ENCODE results near the gene PHF19. TPM values are rescaled to one million over a fixed set of nuclear protein-coding genes. Genes with fewer than 3 reads are reported as not detected.

Gene PHF19
- total RNA-seq, 6 experiments from 2014 or later = 49.1 to 83.4 (median 75.7) TPM

DNA sequence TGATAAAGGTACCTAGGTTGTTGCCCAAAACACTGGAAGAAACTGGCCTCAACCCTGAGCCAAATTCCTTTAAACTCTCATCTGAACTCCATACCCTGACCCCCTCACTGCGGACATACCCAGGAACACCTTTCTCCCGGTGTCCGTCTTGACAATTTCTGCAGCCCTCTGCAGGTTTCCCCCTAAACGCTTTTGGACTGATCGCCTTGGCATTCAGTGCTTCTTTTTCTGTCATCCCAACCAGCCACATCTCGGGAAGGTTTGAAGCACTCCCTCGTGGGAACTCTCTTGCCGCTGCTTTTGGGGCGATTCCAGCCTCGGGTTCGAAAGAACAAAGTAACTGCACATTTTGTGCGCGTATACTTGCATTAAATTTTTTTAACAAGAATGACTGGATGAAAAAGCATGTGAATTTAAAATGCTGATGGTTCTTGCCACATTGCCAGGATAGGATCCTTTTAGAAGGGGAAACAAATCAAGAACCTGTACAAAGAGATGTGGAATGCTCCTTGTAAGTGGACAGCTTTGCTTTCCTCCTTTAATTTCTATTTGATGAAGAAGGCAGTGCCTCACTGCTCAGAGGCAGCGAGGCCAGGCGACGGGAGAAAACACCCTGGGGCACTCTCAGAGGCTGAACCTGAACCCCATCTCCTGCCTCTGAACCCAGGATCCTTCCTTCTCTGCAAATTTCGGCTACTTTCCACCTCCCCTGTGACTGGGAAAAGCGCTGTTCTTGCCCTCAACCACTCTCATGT is 34.9 kb downstream of the PHF19 start:
- H3K36me3 Mint-ChIP-seq (ENCODE audit: low read depth) = peaks cover 26% of the 10 kb centered on the region
- peak overlapping the region; percentile 97 for H3K27ac Mint-ChIP-seq
- H3K9me3 Mint-ChIP-seq = no peaks in the 10 kb centered on the region; the same call in 1 of the 2 replicates
- H3K4me3 Mint-ChIP-seq = peak overlapping the region; percentile 99
- TF ChIP-seq CTCF (IDR thresholded peaks at IDR 0.05) = no peak
- DNase-seq = no peak
- no peaks in the 10 kb centered on the region; the same call in 1 of the 2 replicates for H3K27me3 Mint-ChIP-seq (ENCODE audit: insufficient read depth)
- peaks cover 59% of the 10 kb centered on the region for H3K4me1 Mint-ChIP-seq (ENCODE audit: low read depth)

GRCh38 chr9:120839146-120839545 is 37.8 kb downstream of the PHF19 start:
- no peak for TF ChIP-seq CTCF (IDR thresholded peaks at IDR 0.05)
- H3K4me3 Mint-ChIP-seq = peak overlapping the region; percentile 15; the same call in 1 of the 2 replicates
- no peaks in the 10 kb centered on the region; the same call in 1 of the 2 replicates for H3K9me3 Mint-ChIP-seq
- H3K27ac Mint-ChIP-seq = peak overlapping the region; percentile 40
- H3K4me1 Mint-ChIP-seq (ENCODE audit: low read depth) = peaks cover 49% of the 10 kb centered on the region
- no peaks in the 10 kb centered on the region; the same call in 1 of the 2 replicates for H3K27me3 Mint-ChIP-seq (ENCODE audit: insufficient read depth)
- H3K36me3 Mint-ChIP-seq (ENCODE audit: low read depth) = peaks cover 22% of the 10 kb centered on the region
- no peak for DNase-seq

GRCh38 chr9:120837921-120838320 is 39.1 kb downstream of the PHF19 start:
- Mint-ChIP-seq H3K4me1 (ENCODE audit: low read depth) (peaks cover 43% of the 10 kb centered on the region), H3K27me3 (ENCODE audit: insufficient read depth) (no peaks in the 10 kb centered on the region; the same call in 1 of the 2 replicates), H3K27ac (no peak overlapping the region), H3K9me3 (no peaks in the 10 kb centered on the region; the same call in 1 of the 2 replicates), H3K4me3 (no peak overlapping the region), H3K36me3 (ENCODE audit: low read depth) (peaks cover 18% of the 10 kb centered on the region)
- TF ChIP-seq CTCF (IDR thresholded peaks at IDR 0.05) = no peak
- no peak for DNase-seq

DNA sequence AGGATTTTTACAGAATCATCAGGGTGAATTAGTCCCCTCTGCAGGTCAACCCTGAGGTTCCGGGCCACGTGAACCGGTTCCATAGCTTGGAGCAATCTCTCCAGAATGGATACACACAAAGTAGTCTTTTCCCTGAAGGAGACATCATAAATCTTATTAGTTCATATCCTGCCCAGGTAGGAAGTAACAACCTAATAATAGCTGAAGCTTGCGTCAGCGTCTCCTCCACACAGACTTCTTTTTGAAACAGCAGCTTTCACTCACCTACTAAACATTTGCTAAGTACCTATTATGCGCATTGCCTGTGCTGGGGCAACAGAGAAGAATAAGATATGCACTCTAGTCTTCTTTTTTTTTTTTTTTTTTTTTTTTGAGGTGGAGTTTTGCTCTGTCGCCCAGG is 43.7 kb downstream of the PHF19 start:
- Mint-ChIP-seq H3K36me3 (ENCODE audit: low read depth) (peaks cover 23% of the 10 kb centered on the region), H3K9me3 (no peaks in the 10 kb centered on the region), H3K27me3 (ENCODE audit: insufficient read depth) (no peaks in the 10 kb centered on the region), H3K27ac (no peak overlapping the region), H3K4me3 (no peak overlapping the region), H3K4me1 (ENCODE audit: low read depth) (peaks cover 33% of the 10 kb centered on the region)
- TF ChIP-seq CTCF (IDR thresholded peaks at IDR 0.05) = no peak
- DNase-seq = no peak

DNA sequence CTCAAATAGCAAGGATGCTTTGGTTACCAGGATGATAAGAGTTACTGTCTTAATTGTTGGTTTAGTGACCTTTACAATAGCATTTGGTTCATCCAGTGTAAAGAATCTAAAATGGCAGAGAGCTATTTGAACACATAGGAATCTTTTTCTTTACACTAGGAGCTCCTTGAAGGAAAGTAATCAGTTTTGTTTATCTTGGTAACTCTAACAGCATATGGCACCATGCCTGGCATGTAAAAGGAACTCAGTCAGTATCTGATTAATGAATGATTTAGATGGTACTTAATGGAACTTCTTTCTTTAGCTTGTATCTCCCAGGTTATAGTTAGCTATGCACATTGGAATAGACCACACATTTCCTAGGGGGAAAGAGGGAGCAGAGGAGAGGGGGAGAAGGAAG is 44.2 kb downstream of the PHF19 start:
- H3K4me3 Mint-ChIP-seq = no peak overlapping the region
- H3K27ac Mint-ChIP-seq = no peak overlapping the region
- H3K27me3 Mint-ChIP-seq (ENCODE audit: insufficient read depth) = no peaks in the 10 kb centered on the region

More for the DNA sequence above, 44.2 kb downstream of the PHF19 start:
- H3K4me1 Mint-ChIP-seq (ENCODE audit: low read depth) = peaks cover 28% of the 10 kb centered on the region
- DNase-seq = no peak
- H3K36me3 Mint-ChIP-seq (ENCODE audit: low read depth) = peaks cover 23% of the 10 kb centered on the region
- H3K9me3 Mint-ChIP-seq = no peaks in the 10 kb centered on the region
- no peak for TF ChIP-seq CTCF (IDR thresholded peaks at IDR 0.05)
